T-helper 1 cell (primary cell): ENCODE measurements around the gene ZNF771.
"Not testable (repeated sequence)": the region's sequence is repeated elsewhere in the genome, so short reads cannot be mapped to it uniquely, and the experiment has no call there.

ENCODE experiments used
- DNase-seq, 5 donors: peaks; one replicate each; pipeline ENCODE4 v3.0.0-alpha.2; 2012 to 2020

Gene ZNF771

DNA sequence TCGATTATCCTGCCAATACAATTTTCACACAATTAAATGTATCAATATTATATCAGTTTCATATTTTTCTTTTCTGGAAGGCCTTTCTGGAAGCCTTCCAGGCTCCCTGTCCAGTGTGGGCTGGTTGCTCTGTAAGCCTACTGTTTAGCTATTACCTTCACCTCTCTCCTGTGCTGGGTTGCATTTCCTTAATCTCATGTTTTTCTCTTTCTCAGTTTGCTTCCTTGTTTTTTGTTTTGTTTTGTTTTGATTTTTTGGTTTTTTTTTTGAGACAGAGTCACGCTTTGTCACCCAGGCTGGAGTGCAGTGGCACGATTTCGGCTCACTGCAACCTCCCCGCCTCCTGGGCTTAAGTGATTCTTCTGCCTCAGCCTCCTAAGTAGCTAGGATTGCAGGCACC is 31.4 kb downstream of the ZNF771 start:
- no peak for DNase-seq

DNA sequence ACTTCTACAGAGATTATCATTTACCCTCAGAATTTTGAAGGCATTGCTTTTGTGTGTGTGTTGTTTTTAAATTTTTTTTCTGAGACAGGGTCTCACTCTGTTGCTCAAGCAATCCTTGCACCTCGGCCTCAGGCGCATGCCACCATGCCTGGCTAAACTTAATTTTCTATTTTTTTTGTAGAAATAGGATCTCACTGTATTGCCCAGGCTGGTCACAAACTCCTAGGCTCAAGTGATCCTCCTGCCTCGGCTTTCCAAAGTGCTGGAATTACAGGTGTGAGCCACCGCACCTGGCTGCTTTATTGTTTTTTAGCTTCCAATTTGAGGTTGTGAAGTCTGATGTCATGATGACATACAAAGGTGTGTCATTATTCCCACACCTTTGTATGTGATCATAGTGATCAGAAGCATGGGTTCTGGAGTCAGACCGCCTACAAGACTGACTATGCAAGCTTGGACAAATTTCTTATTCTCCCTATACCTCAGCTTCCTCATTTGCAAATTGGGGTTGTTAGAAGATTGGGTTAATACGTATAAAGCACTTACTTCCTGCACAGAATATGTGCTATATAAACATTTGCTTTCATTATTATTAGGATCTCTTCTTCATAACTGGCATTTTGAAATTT is 32.4 kb downstream of the ZNF771 start:
- no peak for DNase-seq

DNA sequence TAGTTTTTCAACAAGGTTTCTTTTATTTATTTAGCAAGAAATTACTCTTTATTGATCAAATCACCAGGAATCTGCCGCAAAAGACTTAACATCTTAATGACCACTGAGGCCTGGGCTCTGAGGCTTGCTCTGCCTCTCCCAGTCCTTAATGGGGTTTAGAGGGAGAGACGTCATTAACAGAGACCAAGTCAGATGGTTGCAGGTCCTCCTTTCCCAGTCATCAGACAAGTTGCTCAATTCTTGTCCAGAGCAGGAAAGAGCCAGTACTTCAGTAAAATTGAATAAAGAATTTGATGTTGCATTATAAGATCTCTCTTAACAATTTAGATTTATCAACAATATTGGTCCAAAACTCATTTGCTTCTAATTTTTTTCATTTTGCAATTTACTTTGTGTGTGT is 36.2 kb downstream of the ZNF771 start:
- DNase-seq: no peak

DNA sequence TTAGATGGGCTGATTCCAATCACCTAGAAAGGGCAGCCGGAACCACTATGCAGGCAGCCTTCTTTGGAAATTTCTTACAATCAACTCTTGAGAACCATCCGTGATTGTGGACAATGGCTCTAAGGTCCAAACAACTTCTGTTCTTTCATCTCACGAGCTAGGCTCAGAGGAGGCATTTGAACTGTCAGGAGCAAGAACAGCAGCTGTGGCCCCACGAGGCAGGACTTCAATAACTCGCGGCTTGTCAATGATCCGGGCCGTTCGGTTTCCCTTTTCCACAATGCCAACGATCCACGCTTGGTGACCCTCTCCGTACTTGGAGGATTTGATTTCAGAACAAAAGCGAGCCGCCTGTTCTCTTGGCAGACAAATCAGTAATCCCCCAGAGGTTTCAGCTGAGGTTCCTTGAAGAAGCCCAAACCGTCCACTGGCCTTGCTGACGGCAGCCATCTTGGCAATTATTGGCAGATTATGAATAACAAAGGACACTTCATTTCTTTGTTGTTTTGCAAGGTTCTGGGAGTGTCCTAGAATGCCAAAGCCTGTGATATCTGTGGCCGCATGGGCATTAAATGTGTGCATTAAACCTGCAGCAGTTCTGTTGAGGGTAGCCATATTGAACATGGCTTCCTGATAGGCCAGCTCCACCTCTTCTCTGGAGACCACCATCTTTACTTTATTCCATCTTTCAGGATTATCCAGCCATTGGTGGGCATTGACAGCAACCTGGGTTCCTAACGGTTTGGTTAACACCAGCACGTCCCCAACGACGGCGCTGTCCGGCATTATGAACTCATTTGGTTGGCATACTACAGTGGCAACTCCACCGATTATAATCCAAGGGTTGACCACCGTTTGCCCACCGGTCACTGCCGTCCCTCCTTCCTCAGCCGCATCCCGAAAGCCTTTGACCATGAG is 37.1 kb downstream of the ZNF771 start:
- no peak for DNase-seq

DNA sequence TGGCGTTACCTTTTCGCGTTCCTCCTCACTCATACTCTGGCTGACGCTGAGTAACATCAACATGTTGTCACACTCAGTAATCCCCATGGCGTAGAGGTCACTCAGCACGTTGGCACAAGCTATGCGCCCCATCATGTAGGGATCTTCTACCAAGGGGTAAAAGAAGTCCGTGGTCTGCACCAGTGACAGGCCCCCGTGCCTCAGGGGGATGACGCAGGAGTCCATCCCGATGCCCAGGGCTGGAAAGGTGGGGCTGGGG is 37.7 kb downstream of the ZNF771 start:
- DNase-seq: no peak

DNA sequence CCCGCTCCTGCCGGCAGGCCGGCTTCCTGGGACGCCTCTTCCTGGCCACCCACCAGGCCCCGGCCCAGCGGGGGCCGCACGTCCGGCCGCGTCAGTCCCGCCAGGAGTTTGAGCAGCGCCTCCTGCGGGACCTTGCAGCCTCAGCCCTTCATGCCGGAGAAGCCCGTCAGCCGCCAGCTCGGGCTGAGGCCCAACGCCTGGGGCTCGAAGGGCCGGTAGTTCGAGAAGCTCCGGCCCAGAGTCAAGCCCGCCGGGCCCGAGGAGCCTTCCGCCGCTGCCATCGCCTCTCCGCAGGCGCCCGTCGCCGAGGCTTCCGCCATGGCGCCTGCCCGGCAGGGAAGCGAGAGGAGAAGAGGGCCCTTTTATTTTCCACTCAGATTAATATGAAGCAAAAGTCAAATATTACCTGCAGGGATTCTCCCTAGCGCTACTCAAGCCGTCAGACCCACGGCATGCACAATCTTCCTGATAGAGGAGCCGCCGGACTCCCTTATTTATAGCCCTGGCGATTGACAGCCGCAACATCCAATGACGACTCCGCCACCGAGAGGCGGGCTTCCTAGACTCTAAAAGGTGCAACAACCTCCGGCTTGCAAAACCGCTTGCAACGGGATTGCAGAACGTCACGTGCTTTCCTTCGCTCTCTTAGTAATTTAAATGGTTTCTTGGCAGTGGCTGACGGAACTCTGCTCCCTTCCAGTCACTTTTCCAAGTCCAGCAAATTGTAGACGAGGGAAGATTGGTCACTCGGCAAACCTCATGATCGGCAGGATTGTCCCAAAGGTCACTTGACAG is 38.2 kb downstream of the ZNF771 start, which contains the start of gene SEPHS2:
Gene SEPHS2, minus strand, starts transcription at position 467 of the 795 bp plus-strand sequence. Its CDS starts 147 bp downstream, at position 320.
- DNase-seq: peak; percentile 87 to 97 (median 90)

DNA sequence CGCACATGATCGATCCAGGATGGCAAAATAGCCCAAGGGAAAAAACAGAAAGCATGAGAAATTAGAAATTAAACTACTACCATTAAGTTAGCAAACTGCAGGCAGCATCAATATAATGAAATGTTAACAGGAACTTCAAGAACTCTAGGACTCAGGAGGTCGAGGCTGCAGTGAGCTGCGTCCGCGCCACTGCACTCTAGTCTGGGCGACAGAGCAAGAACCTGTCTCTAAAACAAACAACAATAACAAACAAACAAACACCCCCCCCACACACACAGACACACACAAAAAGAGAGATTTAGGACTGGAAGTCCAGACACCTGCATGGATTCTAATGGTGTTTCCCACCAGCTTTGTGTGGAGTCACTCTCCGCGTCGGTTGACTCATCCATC is 38.8 kb downstream of the ZNF771 start:
- DNase-seq: no peak

DNA sequence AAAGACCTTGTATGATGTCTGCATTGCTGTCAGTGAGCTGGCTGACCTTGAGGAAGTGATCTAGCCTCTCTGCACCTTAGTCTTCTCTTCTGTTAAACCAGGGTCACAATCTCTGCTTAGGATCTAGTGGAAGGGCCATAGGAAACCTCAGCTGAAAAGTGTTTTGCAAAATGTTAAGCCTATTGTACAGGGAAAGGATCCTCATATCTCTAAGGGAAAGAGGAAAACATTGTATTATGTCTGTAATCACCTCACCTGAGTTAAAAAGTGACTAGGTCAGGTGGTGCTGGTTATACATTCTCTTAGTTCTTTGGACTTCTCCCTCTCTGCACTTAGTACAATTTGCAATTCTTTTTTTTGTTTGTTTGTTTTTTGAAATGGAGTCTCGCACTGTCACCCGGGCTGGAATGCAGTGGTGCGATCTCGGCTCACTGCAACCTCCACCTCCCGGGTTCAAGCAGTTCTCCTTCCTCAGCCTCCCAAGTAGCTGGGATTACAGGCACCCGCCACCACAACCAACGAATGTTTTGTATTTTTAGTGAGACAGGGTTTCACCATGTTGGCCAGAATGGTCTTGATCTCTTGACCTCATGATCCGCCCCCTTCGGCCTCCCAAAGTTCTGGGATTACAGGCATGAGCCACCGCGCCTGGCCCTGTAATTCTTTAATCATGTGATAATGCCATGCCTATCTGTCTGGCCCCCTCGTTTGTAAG is 40.3 kb downstream of the ZNF771 start:
- DNase-seq: no peak

DNA sequence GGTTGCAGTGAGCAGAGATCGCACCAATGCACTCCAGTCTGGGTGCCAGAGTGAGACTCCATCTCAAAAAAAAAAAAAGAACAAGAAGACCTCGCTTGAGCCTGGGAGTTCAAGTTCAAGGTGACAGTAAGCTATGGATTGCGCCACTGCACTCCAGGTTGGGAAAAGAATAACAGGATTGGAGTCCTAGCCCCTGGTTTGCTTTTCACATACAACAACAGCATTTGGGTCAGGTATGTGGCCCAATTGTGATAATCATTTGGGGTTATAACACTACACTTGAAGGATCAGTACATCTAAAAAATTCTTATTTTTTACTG is 41.7 kb downstream of the ZNF771 start:
- DNase-seq: no peak

DNA sequence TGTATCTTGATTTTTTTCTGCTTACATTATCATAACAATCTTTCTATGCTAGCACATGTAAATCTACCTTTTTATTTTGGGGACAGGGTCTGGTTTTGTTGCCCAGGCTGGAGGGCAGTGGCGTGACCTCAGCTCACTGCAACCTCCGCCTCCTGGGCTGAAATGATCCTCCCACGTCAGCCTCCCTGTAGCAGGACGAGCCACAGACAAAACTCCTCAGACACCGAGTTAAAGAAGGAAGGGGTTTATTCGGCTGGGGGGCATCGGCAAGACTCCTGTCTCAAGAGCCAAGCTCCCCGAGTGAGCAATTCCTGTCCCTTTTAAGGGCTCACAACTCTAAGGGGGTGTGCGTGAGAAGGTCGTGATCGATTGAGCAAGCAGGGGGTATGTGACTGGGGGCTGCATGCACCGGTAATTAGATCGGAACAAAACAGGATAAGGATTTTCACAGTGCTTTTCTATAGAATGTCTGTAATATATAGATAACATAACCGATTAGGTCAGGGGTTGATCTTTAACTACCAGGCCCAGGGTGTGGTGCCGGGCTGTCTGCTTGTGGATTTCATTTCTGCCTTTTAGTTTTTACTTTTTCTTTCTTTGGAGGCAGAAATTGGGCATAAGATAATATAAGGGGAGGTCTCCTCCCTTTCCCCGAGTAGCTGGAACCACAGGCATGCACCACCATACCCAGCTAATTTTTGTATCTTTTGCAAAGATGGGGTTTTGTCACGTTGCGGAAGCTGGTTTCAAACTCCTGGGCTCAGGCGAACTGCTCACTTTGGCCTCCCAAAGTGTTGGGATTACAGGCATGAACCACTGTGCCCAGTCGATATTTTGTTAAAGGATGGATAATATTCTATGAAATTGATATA is 45.5 kb downstream of the ZNF771 start:
- not testable (repeated sequence) for DNase-seq

DNA sequence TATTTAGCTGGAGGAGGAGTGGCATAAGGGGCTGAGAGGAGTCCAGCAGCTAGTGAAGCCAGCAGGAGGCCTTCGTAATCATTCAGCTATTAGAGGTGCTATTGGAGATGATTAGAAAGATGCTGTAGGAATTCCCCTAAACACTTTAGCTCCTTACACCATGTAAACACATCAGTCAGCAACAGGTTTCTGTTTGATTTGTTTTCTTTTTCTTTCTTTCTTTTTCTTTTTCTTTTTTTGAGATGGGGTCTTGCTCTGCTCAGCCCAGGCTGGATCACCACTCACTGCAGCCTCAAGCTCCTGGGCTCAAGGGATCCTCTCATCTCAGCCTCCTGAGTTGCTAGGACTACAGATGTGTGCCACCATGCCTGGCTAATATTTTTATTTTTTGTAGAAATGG is 48.9 kb downstream of the ZNF771 start:
- no peak for DNase-seq

DNA sequence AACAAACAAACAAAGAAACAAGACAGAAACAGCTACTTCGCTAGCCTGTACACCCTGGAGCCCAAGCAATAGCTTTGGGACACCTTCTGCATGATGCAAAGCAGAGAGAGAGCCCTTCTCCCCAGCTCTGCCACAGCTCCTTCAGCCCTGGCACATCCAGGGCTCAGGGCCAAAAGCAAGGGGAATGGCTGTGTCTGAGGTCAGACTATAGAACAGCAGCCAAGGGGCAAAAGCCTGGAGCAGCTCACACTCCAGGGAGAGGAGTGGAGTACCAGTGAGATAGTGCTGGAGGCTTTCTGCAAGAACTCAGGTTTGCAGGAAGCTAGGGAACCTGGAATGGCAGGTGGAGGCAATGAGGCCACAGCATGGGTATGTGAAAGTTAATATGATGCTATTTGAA is 49.9 kb downstream of the ZNF771 start:
- no peak for DNase-seq

DNA sequence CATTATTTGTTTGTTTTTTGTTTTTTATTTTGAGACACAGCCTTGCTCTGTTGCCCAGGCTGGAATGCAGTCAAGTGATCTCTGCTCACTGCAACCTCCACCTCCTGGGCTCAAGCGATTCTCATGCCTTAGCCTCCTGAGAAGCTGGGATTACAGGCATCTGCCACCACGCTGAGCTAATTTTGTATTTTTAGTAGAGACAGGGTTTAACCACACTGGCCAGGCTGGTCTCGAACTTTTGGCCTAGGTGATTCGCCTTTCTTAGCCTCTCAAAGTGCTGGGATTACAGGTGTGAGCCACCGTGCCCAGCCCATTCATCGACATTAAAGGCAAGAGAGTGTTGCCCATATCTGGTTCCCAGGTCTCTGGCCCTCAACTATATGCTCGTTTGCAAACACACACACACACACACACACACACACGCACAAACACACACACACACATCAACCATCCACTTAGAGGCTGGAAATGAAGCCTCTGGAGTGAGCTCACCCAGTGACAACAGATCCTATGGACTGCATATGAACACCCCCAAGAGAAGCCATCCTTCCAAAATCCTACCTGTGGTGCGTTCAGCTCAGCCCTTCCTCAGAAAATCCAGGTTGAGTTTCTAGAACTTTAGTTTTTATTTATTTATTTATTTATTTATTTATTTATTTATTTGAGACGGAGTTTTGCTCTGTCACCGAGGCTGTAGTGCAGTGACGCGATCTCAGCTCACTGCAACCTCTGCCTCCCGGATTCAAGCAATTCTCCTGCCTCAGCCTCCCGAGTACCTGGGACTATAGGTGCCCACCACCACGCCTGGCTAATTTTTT is 50.5 kb downstream of the ZNF771 start:
- DNase-seq: no peak

DNA sequence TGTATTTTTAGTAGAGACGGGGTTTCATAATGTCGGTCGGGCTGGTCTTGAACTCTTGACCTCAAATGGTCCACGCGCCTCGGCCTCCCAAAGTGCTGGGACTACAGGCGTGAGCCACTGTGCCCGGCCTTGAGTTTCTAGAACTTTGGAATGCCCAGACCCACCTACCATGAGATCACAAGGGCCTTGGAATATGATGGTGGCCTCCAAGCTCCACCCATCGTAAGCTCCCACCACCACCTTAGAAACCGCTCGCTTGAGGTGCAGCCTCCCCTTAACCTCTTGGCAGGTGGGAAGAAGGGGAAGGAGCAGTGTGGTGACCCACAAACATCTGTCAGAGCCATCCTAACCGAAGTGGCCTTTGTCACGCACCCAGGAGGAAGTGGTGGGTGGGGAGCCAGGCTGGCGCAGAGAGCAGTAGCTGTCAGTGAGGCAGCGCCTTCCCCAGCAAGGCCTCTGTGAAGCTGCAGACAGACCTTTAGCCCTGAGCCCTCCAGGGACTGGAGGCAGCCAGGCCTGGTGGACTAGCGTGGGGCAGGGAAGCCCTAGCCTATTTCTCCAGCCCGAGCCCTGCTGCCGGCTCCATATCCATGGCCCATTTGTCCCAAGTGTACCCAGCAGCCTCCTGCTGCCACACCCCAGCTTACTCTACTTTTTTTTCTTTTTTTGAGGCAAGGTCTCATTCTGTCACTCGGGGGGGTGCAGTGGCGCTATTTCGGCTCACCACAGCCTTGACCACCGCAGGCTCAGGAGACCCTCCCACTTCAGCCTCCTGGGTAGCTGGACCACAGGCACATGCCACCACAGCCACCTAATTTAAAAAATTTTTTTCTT is 51.4 kb downstream of the ZNF771 start:
- peak; percentile 23 to 97 (median 44) for DNase-seq

DNA sequence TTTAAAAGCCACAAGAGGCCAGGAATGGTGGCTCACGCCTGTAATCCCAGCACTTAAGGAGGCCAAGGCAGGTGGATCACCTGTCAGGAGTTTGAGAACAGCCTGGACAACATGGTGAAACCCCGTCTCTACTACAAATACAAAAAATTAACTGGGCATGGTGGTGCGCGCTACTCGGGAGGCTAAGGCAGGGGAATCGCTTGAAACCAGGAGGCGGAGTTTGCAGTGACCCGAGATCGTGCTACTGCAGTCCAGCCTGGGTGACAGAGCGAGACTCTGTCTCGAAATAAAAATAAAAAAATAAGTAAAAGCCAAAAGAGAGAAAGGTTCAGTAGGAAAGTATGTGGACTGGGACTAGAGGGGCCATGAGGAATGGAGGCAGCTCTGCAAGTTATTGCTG is 52.0 kb downstream of the ZNF771 start:
- no peak for DNase-seq

DNA sequence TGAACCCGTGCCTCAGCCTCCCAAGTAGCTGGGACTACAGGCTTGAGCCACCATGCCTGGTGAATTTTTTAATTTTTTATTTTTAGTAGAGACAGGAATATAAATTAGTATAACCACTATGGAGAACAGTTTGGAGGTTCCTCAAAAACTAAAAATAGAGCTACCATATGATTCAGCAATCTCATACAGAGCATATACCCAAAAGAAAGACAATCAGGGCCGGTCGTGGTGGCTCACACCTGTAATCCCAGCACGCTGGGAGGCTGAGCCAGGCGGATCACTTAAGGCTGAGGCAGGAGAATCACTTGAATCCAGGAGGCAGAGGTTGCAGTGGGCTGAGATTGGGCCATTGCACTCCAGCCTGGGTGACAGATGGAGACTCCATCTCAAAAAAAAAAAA is 54.0 kb downstream of the ZNF771 start:
- not testable (repeated sequence) for DNase-seq

DNA sequence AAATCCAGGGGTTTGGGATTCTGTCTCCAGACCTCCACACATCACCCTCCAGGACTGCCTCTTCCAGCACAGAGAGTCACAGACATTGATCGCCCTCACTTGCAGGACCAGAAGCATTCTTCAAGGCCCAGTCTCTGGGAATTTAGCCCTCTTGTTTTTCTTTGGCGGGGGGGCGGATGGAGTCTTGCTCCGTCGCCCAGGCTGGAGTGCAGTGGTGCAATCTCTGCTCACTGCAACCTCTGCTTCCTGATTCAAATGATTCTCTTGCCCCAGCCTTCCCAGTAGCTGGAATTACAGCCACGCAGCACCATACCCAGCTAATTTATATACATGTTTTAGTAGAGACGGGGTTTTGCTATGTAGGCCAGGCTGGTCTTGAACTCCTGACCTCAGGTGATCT is 56.7 kb downstream of the ZNF771 start:
- DNase-seq: no peak
